Erythroblast (primary cell): ENCODE data around the gene LAG3.

Experiments used
- DNase-seq, 2 experiments: peaks; one replicate each; lab custom pipeline; 2025; lab: John Stamatoyannopoulos, UW
- GATA1 ChIP-seq: IDR thresholded peaks from 2 replicates; pipeline ENCODE4 v1.6.1; 2011; ENCODE audit warnings: low read depth, mild to moderate bottlenecking, control low read depth, low read length, moderate library complexity
- POLR2A ChIP-seq: IDR thresholded peaks from 2 replicates; pipeline ENCODE4 v1.6.1; 2011; ENCODE audit warnings: mild to moderate bottlenecking, low read length

The LAG3 gene

GRCh38 chr12:6764011-6764828, 8.1 kb upstream of the LAG3 start:
- peak; percentile 70 to 75 for DNase-seq
- TF ChIP-seq GATA1: no peak
- no peak for TF ChIP-seq POLR2A

GRCh38 chr12:6765048-6765633, 7.2 kb upstream of the LAG3 start:
- peak; percentile 39 for TF ChIP-seq POLR2A
- TF ChIP-seq GATA1: peak; percentile 33
- peak; percentile 75 to 77 for DNase-seq

GRCh38 chr12:6765634-6766581, 6.4 kb upstream of the LAG3 start, which contains the start of gene PTMS:
Gene PTMS (plus strand): TSS chr12:6766363. CDS start chr12:6766706, 343 bp downstream.
- TF ChIP-seq POLR2A (no peak), GATA1 (no peak)
- DNase-seq: peak; percentile 46 to 68

- DNase-seq: peak; percentile 71 to 86
Measured at GRCh38 chr12:6766651-6767349, 5.5 kb upstream of the LAG3 start.

GRCh38 chr12:6767353-6768319, 4.7 kb upstream of the LAG3 start:
- peak in 1 of 2 experiments; percentile 83 for DNase-seq
- TF ChIP-seq GATA1 (no peak), POLR2A (no peak)

More at GRCh38 chr12:6766651-6767349, 5.5 kb upstream of the LAG3 start:
- TF ChIP-seq GATA1 (no peak), POLR2A (no peak)

- TF ChIP-seq POLR2A: no peak
- TF ChIP-seq GATA1: no peak
- no peak for DNase-seq
Measured at GRCh38 chr12:6768437-6768914, 3.8 kb upstream of the LAG3 start.

GRCh38 chr12:6768990-6769389, 3.3 kb upstream of the LAG3 start:
- peak; percentile 32 to 48 for DNase-seq
- no peak for TF ChIP-seq GATA1
- TF ChIP-seq POLR2A: no peak

- peak in 1 of 2 experiments; percentile 46 for DNase-seq
- TF ChIP-seq GATA1 (no peak), POLR2A (no peak)
Measured at GRCh38 chr12:6769666-6770065, 2.7 kb upstream of the LAG3 start.

GRCh38 chr12:6770094-6770493, 2.2 kb upstream of the LAG3 start:
- DNase-seq: no peak
- TF ChIP-seq GATA1 (no peak), POLR2A (no peak)

- TF ChIP-seq POLR2A: no peak
- TF ChIP-seq GATA1: no peak
- no peak for DNase-seq
Measured at GRCh38 chr12:6770600-6770999, 1.7 kb upstream of the LAG3 start.

GRCh38 chr12:6771091-6771495, 1.2 kb upstream of the LAG3 start:
- no peak for DNase-seq
- no peak for TF ChIP-seq POLR2A
- no peak for TF ChIP-seq GATA1
